Sigmoid colon (tissue), 4 donors: ENCODE data around the gene SERPINE1.

Experiments
- POLR2A ChIP-seq, 2 donors: fragments of 450-650 bp; IDR thresholded peaks; one replicate each; pipeline ENCODE4 v1.6.1; 2016; ENCODE audit warnings: antibody characterized with exemption in 2 of 2, mild to moderate bottlenecking in 2 of 2, moderate library complexity in 2 of 2
- POLR2AphosphoS5 ChIP-seq, 4 donors: sonication (generic); formaldehyde crosslinking; IDR thresholded peaks; one replicate each; pipeline ENCODE4 v1.6.1; 2017; ENCODE audit warnings: antibody characterized with exemption in 4 of 4
- TF ChIP-seq, protein P1 (sequence below), 4 experiments: fragments of 450-650 bp in 3 of 4; fragments of 200-600 bp in 1 of 4; IDR thresholded peaks; one replicate each; pipeline ENCODE4 v1.5.1; 2016 to 2019; ENCODE audit warnings: antibody characterized with exemption in 4 of 4, mild to moderate bottlenecking in 3 of 4, moderate library complexity in 2 of 4

DNA sequence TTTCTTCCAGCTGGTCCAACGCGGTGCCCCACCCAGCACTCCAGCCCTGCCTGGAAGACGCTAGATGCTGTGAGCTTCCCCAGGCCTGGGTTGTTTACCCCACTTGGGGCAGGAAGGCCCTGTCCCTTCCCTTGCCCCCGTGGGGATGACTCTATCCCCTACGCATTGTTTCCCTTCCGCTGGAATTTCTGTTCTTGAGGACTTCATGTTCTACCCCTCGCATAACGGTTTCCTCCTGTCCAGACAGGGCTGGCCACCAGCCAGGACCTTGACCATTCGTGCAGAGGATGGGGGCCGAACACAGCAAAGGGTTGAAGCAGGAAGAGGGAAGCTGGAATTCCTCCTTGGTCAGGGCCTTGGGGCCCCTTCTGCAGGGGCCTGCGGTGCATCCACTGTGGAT lies 14.7 kb upstream of the SERPINE1 start:
- TF ChIP-seq POLR2AphosphoS5 (IDR thresholded peaks at IDR 0.05) (peak in 3 of 4 donors; percentile 50 to 68 (median 63)), POLR2A (IDR thresholded peaks at IDR 0.05) (no peak)
- TF ChIP-seq, protein P1, sequence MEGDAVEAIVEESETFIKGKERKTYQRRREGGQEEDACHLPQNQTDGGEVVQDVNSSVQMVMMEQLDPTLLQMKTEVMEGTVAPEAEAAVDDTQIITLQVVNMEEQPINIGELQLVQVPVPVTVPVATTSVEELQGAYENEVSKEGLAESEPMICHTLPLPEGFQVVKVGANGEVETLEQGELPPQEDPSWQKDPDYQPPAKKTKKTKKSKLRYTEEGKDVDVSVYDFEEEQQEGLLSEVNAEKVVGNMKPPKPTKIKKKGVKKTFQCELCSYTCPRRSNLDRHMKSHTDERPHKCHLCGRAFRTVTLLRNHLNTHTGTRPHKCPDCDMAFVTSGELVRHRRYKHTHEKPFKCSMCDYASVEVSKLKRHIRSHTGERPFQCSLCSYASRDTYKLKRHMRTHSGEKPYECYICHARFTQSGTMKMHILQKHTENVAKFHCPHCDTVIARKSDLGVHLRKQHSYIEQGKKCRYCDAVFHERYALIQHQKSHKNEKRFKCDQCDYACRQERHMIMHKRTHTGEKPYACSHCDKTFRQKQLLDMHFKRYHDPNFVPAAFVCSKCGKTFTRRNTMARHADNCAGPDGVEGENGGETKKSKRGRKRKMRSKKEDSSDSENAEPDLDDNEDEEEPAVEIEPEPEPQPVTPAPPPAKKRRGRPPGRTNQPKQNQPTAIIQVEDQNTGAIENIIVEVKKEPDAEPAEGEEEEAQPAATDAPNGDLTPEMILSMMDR (IDR thresholded peaks at IDR 0.05): no peak
